Measurements from ENCODE around the gene KCNK2. TPM values are rescaled to one million over a fixed set of nuclear protein-coding genes. Genes with fewer than 3 reads are reported as not detected.

KCNK2 gene, protein sequence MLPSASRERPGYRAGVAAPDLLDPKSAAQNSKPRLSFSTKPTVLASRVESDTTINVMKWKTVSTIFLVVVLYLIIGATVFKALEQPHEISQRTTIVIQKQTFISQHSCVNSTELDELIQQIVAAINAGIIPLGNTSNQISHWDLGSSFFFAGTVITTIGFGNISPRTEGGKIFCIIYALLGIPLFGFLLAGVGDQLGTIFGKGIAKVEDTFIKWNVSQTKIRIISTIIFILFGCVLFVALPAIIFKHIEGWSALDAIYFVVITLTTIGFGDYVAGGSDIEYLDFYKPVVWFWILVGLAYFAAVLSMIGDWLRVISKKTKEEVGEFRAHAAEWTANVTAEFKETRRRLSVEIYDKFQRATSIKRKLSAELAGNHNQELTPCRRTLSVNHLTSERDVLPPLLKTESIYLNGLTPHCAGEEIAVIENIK
- 1.7 TPM for polyA plus RNA-seq (ENCODE audit: insufficient read length)

DNA sequence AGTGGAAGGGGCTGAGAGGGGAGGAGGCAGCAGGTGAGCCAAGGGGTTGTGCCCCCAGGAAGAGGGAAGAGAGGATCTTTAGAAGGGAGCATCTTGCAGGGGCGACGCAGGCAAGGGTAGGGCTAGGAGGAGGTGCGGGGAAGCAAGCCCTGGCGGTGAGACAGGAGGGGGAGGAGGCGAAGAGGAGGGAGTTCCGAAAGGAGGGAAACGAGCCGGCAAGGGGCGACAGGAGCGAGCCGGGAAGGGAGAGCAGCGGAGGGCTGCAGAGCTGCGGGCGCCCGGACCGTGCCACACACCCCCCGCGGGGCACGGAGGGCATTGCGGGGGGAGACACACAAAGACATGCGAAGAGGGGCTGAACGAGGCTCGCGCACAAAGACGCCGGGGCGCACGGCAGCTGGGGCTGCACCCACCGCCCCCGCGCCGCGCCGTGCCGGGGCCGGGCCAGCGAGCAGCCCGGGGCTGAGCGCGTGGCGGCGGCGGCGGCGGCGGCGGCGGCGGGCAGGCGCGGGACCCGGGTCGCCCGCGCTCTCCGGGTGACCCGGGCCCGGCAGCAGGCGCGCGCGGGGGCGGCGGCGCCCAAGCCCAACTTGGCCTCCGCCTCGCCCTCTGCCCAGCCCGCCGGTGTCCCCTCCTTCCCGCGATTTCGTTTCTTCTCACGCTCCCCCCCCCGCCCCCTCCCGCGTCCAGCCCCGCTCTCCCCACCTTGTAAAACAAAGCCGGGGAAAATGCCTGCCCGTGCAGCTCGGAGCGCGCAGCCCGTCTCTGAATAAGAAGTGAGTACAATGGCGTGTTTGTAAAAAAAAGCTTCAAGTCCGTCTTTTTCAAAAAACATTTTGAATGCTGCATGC lies at the start of gene KCNK2:
TSS of gene KCNK2 (plus strand) at position 206 of the 851 bp plus-strand sequence. CDS start 649 bp downstream, outside the sequence.
- DNase-seq: peak; percentile 51

DNA sequence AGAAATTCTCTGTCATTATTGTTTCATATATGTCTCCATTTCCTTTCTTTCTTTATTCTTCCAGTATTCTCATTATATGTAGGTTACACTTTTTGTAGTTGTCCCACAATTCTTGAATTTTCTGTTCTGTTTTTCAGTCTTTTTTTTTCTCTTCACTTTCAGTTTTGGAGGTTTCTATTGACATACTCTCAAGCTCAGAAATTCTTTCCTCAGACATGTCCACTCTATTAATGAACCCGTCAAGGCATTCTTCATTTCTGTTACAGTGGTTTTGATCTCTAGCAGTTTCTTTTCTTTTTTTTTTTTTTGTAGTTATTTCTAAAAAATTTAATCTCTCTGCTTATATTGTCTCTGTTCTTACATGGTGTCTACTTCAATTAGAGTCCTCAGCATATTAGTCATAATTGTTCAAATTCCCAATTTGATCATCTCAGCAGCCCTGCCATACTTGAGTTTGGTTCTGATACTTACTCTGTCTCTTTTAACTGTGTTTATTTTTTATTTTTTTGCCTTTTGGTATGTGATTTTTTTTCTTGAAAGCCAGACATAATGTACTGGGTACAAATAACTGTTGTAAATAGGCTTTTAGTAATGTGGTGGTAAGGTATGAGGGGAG lies 49.5 kb upstream of the KCNK2 start:
- no peak for DNase-seq

DNA sequence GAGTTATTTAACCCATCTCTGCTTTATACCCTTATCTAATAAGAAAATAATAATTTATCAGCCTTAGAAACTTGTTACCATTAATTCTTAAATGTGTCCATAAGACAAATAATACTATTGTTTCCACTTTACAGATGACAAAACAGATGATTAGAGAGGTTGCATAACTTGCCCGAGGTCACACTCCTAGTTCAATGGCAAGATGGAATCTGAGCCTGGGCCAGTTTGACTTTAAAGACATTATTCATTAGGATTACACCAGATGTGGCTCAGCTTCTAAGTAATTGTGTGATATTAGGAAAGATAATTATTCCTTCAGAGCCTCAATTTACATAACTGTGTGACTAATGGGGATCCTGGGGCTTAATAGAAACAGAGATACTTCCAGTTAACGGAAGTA lies 42.3 kb upstream of the KCNK2 start:
- no peak for DNase-seq

DNA sequence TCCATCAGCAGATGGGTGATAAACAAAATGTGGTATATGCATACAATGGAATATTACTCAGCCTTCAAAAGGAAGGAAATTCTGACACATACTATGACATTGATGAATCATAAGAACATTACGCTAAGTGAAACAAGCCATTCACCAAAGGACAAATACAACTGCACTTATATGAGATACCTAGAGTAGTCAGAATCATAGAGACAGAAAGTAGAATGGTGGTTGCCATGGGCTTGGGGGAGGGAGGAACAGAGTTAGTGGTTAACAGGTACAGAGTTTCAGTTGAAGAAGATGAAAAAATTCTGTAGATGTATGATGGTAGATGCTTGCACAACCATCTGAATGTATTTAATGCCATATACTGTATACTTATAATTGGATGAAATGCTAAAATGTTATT lies 39.1 kb upstream of the KCNK2 start:
- DNase-seq: no peak

DNA sequence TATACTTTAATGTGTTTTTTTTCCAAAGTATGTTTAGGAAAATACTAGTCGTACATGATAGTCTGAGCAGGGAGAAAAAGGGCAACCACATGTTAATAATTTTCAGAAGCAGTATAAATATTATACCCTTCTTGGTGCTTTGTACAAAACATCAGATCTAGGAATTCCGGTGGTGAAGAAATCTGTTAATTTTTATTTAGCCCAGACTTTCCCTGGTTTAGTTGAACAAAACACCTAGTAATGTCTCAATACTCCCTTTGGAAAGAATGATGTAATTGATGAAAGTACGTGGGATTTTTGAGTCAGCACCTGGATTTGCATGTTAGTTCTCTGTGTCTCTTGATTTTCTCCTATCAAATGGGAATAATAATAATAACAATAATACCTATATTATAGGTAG lies 38.4 kb upstream of the KCNK2 start:
- no peak for DNase-seq

DNA sequence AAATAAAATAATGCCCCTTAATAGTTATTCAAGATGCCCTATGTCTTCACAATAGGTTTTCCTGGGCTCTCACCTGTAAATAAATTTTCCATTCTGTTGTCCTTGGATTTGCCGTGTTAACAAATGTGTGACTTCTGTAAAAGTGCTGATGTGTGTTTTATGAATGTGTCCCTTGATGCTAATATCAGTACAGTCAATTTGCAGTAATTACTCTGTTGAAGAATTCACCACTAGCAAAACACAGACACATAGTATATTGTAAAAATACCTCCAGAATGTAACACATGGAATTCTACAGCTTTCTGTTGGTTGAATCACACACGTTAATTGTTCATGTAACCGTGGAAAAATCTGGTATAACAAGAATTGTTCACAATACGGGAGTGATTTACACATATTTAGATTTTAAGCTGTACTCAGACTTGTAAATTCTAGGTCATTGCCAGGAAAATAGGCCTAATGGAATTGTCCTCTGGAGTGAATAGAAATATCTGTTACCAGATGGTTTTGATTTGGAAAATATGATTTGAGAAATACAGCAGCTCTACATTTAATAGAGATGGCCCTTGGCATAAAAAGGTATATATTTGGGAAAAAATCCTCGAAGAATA lies 36.7 kb upstream of the KCNK2 start:
- peak; percentile 24 for DNase-seq

DNA sequence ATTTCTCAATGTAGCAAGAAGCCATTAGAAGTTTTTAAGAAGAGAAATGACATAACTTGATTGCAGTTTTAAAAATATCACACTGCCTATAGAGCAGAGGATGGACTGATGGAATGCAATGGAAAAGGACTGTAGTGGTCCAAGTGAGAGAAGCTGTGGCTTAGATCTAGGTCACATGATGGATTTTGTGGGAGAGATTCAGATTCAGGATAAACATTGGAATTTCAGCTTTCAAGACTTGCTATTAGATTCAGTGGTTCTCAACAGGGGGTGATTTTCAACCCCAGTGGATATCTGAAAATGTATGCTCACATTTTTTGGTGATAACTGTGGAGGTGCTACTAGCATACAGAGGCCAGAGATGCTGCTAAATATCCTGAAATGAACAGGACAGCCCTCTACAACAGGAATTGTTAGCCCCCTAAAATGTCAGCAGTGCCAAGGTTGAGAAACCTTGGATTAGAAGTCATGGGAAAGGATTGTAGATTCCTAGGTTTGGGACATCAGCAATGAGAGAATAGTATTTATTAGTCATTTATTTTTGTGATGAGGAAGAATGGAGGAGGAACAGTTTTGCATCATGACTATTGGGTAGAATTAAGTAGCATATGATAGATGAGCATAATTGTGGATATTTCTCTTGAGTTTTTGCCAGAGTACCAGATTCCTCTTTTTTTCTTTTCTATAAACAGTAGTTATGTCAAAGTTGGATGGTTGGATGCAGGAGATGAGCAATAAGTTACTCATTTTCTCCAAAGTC lies 30.1 kb upstream of the KCNK2 start:
- no peak for DNase-seq

DNA sequence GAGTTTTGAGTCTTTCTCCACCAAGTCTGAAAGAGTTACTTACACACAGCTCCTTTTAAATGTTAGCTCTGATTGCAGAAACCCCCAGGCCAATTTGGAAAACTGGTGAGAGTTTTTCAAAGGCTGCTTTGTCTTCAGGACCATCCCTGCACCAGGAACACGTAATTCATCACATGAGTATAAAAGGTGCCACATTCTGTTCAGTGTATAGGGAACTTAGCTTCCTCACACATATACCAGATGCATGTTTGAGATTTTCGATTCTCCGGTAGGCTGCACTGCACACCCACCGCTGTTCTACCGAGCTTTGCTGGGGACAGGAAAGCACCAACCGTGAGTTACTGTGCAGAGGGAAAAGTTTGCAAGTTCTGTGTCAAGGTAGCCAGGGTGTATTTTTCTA lies 28.3 kb upstream of the KCNK2 start:
- no peak for DNase-seq

DNA sequence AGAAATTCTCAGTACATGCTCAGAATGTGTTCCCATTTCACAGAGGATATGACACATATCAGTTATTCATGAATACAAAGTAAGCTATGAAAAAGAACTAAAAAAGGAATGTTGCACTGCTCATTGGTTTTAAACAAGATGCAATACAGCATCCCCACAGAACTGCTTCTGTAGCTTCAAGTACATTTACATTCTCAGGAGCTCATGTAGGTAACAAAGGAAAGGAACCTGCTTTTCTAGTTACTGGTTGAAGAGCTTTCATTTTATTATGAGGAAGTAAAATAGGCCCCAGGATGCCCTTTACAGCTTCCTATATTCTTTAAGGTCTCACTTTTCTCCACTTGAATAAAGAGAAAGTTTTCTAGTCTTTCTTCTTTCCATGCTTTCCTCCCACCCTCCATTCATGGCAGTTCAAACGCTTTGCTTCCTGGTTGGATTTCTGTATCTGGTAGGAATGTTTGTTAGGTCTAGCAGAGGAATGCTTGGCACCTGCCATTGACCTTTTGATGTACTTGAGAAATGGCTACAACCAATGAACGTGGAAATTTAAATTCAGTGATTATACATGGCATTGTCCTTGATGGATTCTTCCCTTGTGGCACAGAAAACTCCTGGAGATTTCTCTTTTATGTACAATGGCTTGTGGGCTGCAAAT lies 27.1 kb upstream of the KCNK2 start:
- DNase-seq: no peak

DNA sequence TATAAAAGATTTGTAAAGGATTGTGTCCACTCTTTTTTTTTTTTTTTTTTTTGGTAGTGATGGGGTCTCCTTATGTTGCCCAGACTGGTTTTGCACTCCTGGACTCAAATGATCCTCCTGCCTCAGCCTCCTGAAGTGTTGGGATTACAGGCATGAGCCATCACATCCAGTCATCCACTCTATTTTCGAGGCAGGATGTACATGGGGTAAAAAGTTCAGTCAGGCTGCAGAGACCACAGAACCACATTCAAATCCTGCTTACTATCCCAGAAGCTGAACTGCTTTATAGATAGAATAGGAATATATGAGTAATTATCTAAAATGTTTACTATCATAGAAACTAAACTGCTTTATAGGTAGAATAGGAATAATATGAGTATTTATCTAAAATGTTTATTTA lies 26.0 kb upstream of the KCNK2 start:
- no peak for DNase-seq

DNA sequence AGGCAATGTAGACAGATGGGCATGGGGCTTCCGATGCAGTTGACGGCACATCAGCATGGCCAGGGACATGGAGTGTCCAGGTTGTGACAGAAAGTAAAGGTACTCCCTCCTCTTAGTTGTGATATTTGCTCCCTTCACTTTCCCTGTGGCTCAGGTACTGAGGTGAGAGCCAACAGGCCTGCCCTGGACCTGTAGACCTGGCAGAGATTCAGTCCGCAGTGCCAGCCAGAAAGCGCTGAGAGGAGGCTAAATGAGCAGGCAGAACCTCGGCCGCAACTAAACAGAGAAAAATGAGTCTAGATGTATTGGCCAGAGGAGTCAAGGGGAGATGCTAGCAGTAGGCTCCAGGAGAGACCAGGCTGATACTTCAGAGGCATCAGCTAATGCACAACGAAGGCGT lies 22.6 kb upstream of the KCNK2 start:
- no peak for DNase-seq

DNA sequence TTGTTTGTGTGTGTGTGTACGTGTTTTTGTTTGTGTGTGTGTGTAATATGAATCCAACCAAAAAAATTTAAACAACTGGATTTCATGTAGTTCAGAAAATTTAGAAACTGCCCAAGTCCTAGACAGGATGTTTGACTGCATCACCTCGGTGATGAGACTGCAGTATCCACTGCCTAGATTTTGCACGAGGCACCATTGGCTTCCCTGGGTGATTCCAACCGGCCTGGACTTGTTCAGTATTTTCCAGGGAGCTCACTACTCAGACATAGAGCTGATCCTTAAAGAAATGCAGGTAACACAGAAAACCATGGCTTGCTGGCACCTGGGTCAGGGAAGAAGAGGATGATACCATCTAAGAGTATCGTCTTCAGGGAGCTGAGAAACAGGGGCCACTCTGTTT lies 18.2 kb upstream of the KCNK2 start:
- DNase-seq: no peak

DNA sequence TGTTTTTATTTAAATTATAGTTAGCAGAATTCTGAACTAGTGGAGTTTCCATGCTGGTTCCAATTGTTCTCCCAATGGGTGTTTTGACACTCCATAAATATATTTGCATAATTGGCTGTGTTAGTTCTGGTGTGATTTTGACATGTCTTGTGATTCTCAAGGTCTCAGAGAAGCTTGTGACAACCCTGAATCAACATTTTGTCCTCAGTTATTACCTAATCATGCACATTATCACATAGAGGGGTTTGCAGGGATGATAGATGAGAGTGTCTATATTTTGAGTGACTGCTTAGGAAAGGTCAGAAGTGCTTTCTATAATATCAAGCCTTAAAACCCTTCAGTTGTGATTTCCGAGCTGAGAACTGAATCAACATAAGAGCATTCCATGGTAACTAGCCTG lies 11.5 kb upstream of the KCNK2 start:
- DNase-seq: no peak

DNA sequence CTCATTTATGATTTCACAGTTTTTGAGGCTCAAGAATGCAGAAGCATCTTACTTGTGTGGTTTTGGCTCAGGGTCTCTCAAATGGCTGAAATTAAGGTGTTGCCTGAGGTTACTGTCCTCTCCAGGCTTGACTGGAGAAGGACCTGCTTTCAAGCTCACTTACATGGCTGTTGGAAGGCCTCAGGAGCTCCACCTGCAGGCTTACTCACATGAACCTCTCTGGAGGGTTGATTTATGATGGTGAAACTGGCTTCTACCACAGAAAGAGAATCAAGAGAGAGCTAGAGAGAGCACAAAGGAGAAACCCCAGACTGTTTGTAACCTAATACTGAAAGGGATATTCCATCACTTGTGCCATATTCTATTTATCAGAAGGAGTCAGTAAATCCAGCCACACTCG lies 6.2 kb upstream of the KCNK2 start:
- no peak for DNase-seq

DNA sequence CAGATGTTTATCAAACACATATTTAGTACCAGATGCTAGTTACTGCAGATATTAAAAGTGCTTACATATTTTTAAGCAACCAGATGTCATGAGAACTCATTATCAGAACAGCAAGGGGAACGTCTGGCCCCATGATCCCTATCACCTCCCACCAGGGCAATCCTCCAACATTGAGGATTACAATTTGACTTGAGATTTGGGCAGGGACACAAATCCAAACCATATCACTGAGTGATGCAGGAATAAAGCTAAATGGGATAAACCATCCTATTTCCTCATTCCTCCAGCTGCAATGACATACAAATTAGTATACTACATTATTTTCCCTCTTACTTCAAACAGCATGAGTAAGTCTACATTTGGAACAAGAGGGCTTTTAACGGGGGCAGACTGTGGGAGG lies 3.1 kb upstream of the KCNK2 start:
- no peak for DNase-seq

DNA sequence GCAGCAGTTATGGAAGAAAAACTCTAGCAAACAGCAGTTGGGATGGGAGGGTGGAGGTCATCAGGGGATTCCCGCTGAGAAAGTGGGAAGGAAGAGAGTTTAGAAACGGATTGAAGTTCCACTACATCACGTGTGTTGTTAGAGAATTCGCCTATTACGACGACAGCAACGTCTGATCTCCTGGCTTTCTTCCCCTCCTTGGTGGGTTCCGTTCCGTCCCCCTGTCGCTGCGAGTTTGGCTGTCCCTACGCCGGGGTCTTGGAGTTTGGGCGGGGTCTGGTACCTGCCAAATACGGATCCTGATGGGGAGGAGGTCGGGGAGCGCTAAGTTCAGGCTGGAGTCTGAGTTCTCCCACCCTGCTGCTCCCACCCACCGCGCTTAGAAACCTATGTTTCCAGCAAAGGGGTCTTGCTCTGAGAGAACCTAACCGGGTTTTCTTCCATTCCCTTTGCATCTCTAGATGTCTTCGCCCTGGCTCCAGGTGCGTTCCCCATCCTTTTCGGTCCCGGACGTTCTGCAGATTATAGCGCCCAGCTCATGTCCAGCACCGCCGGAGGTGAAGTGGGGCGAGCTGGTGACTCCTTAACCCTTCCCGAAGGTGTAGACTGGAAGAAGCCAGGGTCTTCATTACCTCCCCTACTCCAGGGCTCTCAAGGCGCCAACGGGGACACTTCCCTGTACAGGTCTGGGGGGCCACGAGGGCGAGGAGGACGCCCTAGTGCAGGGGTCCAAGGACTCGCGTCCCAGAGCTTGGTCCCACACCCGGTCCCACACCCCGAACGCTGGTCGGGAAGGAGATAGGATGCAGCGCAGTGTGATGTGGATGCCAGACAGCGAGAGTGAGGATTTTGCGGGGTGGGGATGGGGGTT lies 641 bp upstream of the KCNK2 start:
- DNase-seq: no peak

DNA sequence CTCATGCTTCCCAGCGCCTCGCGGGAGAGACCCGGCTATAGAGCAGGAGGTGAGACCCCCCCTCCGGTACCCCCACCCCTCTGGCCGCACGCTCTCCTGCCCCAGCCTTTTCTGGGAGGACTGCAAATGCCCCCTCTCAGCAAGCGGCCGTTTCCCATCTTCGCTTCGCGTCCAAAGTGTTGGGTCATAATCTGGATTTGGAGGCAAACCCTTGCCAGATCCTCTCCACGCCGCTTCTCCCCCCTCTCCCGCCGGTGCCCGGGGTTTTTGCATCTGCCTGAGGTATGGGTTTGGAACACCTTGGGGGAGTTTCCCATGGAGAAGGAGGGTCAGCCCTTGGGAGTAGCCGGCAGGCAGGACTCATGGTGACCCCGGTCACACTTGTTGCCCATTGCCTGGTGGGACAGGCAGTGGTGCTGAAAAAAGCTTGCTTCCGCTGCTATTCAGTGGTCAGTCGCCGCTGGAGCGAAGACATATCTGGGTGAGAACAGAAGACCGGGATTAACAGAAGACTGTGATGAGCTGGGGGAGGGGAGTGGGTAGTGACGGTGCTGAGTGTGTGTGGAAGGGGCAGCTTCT lies 935 bp downstream of the KCNK2 start:
- DNase-seq: no peak

DNA sequence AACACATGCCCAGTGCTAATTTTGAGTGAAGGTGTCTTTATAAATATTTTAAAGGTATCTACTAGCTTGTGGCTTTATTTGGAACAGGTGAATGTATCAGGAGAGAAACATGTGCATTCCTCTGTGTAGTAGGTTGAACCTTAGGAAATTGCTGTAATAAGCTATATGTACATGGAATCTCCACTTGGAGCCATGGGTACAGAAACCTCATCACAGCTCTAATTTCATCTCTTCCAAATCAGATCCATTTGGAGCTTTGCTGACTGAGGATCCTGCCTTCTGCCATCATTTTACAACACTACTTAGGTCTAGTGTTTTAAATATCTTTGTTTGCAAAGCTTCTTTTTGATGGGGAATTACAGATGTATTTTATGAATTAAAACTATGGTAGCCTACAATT lies 2.1 kb downstream of the KCNK2 start:
- no peak for DNase-seq

DNA sequence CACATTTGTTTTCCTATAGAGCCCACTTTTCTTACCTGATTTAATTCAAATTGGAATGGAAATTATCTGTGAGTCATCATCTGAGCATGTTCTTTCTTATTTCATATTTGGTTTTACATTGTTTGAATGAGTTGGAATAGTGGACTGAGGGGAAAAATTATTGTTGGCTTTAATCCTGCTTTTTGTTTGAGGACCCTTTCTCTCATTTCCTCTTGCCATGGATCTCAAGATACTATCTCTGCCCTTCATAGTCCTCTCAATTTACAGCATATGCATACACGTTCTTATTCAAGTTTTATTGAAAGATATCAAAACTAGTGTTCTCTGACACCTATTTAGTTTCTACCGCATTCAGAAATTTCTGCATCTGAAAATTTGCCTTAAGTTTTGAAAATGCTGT lies 5.1 kb downstream of the KCNK2 start:
- no peak for DNase-seq

DNA sequence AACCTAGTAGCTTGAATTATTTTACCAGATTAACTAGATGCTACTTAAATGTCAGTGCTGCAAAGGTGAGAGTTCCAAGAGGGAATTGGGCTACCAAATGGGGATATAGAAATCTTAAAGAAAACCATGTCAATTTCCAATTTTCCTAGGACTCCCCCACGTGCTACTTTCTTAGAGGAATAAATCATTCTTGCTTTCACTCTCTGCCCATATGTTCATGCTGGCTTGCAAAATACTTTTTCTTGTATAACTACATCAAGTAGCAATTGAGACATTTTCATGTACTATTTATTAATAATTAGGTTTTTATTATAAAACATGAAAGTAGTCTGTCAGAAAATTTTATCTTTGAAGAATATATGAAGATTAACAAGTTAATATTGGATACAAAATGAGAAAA lies 11.8 kb downstream of the KCNK2 start:
- DNase-seq: no peak
